HG02943 (cell line): ENCODE results near the gene CIC.
A peak's percentile ranks its signal among the peaks of the same experiment; 100 is the strongest.

ENCODE experiments used
- ATAC-seq: cut with Tn5 transposase; IDR thresholded peaks from one replicate; pipeline ENCODE4 v1.9.1; 2021; ENCODE audit warnings: mild to moderate bottlenecking, low read depth, moderate library complexity; ENCODE audit not compliant: unreplicated experiment

Gene CIC

DNA sequence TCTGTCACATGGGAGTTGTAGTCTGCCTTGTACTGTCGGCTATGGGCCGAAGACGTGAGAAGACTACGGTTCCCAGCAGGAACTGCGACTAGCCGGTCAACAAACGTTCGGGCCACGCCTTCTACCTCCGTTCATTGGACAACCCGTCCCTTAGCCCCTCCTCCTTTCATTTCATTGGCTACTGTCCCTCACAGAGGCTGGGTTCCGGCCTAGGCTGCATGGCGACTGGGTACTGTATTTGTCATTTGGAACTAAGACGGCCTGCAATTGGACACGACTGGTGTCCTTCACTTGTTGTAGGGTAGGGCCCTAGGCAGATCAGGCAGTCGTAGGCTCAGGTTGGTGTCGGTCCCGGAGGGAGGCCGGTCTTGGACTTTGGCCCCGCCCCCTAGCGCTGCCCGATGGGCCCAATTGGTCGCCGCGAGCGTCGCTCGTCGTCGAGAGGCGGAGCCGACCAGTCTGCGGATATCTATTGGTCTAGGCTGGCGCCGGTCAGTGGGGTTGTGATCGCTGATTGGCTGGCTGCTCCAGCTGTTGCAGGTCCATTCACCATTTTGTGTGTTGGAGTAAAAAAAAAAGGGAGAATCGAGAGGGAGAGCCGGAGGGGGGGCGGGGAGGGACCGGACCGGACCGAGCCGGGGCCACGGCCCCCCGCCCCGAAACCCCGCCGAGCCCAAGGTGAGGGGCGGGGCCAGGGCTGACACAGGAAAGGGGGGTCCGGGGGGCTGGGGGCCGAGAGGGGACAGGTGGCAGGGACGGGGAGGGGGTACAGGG is at the start of gene CIC:
Gene CIC (plus strand): TSS at position 549 of the 774 bp plus-strand sequence. CDS start 2,532 bp downstream, outside the sequence.
- ATAC-seq = peak; percentile 81

DNA sequence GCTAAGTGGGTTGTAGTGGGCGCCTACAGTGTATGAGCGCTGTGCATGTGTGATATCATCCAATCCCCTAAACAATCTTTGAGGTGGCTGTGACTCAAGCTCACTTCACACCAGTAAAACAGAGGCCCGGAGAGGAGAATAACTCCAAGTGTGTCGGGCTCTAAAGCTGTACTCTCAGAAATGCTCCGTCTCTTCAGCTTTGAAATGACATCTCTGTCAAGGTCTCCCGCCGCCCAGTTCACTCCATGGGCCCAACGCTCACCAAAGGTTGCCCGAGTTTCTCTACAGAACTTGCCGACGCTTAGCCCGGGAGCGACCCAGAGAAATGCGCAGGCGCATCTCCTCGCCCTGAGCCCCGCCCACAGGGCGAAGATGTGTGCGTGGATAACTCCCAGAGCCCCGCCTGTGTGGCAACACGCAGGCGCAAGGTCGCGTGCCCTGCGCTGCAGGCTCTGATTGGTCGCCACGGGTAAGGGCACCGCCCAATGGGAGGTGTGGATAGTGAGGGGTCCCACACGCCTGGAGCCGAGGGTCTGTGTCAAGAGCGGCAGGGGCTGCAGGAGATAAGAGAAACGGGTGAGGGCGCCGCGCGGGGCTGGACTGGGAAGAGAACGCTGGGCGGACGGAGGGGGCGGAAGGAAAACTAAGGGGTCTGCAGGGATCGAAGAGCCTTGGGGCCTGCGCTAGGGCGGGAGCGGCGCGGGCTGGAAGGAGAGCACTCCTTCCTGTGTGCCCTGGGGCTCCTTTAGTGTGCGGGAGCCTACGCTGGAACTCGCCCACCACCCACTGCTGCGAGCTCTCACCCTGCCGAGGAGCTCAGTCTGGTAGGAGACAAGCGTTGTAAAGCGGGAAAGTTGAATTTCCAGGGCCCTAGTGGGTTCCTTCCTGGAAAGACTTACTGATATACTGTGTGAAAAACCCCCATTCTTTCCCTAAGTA is 49.0 kb upstream of the CIC start, which contains the start of gene ZNF526:
Gene ZNF526 (plus strand): TSS at position 501 of the 939 bp plus-strand sequence. CDS start 4,092 bp downstream, outside the sequence.
- ATAC-seq = peak; percentile 56

DNA sequence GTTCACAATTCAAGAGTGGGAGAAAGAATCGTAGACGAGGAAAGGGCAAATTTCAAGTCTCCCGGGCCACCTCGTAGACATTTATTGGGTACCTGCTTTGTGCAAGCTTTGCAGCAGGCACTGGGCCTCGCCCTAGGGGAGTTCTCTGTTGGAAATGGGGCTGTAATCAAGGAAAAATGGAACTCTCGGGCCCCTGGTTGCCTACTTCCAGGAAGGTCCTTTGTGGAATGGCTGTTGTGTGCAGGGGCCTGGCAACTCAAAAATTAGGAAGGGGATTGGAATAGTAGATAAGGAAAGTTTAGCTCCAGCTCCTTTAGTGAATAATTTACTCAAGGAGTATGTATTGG is 48.3 kb upstream of the CIC start:
- no peak for ATAC-seq

DNA sequence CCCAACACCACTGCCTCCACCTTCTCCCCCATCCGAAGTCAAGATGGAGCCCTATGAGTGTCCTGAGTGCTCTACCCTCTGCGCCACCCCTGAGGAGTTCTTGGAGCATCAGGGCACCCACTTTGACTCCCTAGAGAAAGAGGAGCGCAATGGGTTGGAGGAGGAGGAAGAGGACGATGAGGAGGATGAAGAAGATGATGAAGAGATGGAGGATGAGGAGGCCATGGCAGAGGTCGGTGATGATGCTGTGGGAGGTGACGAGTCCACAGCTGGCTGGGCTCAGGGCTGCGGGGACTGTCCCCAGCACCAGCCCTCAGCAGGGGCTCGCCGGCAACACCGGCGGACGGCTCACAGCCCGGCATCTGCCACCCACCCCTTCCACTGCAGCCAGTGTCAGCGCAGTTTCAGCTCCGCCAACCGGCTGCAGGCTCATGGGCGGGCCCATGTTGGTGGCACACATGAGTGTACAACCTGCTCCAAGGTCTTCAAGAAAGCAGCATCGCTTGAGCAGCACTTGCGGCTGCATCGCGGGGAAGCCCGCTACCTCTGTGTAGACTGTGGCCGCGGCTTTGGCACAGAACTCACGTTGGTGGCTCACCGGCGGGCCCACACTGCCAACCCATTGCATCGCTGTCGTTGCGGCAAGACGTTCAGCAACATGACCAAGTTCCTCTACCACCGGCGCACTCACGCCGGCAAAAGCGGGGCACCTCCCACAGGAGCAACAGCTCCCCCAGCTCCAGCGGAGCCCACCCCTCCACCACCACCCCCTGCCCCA is 43.9 kb upstream of the CIC start:
- no peak for ATAC-seq

DNA sequence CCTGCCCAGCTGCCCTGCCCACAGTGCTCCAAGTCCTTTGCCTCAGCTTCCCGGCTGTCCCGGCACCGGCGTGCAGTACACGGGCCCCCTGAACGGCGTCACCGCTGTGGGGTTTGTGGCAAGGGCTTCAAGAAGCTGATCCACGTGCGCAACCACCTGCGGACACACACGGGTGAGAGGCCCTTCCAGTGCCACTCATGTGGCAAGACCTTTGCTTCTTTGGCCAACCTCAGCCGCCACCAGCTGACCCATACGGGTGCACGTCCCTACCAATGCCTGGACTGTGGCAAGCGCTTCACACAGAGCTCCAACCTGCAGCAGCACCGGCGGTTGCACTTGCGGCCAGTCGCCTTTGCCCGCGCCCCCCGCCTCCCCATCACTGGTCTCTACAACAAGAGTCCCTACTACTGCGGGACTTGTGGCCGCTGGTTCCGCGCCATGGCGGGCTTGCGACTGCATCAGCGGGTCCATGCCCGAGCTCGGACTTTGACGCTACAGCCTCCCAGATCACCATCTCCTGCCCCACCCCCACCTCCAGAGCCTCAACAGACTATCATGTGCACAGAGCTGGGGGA is 43.2 kb upstream of the CIC start:
- ATAC-seq = no peak

DNA sequence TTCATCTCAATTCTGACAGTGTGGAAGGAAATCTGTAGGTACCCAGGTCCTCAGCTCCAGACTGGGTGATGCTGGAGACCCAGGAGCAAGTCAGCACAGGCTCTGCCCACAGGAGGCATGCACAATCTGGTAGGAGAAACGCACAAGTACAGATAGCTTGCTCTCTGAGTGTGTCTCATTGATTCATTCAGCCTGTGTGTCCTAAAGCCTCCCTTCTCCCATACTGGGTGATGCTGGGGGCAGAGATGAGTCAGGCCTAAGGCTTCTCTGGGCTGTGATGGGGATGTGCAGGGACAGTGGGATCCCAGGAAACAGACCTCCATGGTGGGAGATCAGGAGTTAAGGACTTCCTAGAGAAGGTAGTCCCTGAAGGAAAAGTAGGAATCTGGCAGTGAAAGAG is 42.2 kb upstream of the CIC start:
- ATAC-seq = no peak

DNA sequence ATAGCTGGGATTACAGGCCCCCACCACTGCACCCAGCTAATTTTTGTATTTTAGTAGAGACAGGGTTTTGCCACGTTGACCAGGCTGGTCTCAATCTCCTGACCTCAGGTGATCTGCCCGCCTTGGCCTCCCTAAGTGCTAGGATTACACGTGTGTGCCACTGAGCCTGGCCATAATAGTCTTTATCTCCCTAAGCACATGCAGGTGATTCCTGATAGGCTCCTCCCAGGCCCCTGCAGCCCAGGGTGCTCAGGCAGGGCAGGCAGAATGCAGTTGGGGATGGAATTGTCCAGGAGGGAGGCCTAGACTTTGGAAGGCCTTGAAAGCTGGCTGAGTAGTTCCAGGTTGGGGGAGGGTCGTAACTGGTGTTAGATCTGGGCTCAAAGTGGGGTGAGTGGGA is 40.4 kb upstream of the CIC start:
- no peak for ATAC-seq

DNA sequence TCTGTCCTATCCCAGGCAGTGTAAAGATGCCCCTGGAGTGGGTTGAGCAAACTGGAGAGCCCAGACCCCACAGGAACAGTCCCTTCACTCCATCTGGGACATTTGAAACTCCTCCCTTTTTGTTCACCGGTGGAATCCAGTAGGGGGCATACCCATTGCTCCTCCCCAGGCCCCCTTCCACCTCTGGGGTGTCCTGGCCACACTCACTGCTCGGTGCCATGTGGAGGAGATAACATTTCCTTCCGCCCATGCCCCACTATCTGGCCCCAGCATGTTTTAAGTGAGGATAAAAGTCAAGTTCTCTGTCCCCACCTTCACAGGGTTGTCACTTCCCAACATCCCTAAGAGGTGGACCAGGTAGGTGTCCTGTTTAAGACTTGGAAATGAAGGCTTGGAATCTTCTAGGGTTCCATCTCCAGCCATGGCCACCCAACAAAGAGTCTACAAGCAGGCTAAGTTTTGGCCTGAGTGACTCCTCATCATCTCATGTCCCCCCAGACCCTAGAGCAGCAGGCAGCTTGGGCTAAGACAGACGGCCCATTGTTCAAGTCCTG is 39.7 kb upstream of the CIC start:
- ATAC-seq = no peak

DNA sequence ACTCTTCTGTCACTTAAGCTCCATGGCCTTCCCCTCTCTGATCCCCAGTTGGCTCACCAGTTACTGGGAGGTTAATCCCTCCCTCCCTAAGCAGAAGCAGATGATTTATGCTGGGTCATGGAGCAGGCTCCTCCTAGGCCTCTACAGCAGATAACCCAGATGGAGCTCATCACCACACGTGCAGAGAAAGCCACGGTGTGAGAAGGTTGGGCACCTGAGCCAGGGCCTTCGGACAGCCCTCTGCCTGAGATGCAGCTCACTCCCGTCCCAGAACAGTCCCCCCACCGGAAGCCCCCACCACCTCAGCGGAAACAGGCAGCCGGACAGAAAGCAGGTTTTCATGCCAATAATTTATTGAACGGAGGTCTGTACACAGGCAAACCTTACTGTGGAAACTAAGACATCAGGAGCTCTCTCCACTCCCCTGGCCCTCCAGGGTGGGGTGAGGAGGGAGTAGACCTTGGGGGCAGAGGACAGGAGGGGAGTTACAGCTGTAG is 39.1 kb upstream of the CIC start:
- no peak for ATAC-seq

DNA sequence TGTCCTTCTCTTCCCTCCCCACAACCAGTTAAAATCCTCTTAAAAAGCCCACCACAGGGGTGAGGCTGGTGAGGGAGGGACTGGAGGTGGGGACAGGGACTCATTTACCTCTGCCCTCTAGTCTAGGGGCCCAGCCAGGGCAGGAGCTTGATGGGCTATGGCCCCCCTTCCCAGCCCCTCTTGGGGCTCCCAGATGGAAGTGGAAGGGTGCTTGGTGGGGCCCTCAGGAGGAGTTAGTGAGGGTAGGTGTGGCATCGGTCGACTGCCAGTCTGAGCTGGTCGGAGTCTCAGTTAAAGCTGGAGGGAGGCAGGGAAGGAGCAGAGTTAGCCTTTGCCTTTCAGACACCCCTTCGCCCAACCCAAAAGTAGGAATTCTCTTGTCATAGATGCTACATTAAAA is 38.5 kb upstream of the CIC start:
- ATAC-seq = no peak

DNA sequence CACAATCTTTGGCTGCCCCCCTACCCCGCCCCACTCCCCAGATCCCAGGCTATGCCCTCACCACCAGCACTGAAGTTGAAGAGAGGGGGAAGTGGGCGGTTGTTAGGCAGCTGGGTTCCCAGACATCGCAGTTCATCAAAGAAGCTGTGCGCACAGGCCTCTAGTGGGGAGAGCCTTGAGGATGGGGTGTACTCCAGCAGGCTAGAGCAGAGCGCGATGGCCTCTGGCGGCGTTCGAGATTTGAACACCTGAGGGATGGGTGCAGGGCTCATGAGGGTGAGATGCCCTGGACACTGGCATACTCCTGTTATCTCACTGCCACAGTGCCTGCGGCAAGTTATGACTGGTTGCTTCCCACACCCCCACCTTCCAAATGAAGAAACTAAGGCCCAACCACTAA is 36.6 kb upstream of the CIC start:
- no peak for ATAC-seq

DNA sequence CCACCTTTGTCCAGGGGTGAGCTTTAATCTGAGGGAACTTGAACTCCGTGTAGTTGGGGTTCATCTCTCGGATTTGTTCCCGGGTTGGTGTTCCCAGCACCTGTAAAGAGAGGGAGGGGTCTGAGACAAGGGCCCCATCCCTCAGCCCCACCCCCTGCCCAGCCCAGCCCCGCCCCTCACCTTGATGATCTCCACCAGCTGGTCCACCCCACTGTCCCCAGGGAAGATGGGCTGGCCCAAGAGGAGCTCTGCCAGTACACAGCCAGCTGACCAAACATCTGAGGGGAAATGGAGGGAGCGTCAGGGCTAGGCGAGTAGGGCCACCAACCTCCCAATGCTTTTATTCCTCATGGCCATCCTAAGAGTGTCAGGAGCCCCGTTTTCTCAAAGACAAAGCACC is 35.9 kb upstream of the CIC start:
- no peak for ATAC-seq

DNA sequence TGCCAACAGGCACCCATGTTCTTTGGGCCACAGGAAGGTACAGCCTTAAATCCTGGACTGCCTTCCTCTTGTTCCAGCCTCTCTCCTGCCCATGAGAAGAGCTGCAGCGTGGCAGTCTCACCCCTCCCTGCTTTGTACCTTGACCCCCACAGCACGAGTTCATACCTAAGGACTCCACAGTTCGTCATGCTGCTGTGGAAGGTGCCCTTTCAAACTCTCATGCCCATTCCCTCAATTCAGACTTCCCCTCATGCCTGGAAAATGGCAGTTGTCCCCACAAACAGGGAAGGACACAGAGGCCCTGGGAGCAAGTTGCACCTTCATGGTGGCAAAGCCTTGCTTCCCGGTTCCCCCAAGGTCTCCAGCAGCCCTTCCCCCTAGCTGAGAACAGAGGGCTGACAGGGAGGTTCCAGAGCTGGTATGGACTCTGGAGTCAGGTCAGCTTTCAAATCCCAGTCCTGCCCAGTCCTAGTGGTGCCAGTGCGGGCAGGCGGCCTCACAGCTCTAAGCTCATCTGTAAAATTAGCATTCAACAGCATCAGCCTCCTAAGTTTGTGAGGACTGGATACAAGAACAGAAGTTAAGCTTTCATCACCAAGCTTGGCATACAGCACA is 35.3 kb upstream of the CIC start:
- no peak for ATAC-seq

DNA sequence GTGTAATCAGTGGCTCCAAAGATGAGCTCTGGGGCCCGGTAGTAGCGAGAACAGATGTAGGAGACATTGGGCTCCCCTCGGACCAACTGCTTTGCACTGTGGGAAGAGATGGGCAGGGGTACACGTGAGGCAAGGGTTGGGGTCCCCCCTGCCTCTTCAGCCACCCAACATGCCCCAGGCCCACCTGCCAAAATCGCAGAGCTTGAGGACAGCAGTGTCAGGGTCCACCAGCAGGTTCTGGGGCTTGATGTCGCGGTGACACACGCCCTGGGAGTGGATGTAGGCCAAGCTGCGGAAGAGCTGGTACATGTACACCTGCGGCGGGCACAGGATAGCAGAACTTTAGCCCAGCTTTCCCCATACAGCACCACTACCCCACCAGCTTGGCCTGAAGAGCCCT is 34.7 kb upstream of the CIC start:
- no peak for ATAC-seq

DNA sequence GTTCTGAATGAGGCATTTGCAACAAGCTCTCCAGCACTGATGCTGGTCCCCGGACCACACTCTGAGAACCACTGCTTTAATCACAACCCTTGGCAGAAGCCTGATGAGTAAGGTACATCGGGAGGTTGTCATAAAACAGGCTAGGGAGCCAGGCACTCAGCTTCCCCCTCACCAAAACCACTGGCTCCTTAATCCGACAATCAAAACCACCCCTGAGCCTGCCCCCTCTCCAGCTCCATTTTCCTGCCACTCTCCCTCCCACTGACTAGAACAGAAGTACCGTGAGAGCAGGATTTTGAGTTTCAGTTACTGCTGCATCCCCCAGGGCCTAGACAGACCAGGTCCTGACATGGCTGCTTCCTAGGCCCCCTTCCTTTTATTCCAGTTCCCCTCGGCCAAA is 33.9 kb upstream of the CIC start:
- no peak for ATAC-seq

DNA sequence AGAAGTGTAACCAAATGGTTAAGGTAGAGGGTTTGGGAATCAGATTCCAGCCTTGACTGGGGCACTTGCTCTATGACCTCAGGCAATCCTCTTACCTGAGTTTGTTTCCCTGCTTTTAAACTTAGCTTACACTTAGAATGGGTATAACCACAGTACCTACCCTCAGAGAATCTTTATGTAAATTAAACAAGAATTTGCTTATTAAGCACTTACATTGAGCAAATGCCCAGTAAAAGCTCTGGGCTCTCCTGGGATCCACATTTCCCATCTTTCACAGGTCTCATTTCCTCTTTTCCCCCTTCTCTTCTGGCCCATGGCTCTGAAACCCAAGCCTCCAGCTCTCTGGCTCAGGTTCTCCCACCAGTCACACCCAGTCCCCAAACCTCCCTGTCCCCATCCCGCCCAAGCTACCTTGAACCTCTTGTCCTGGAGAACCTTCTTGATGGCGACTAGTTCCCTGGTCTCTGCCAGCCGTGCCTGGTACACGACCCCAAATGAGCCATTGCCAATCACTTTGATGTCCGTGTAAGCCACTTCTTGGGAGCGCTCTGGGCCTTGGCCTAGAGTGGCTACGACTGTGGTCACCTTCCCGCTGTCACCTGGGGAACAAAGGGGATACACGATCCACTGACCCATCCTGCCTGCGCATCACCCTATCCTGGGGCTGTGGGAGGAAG is 29.4 kb upstream of the CIC start:
- ATAC-seq = no peak

DNA sequence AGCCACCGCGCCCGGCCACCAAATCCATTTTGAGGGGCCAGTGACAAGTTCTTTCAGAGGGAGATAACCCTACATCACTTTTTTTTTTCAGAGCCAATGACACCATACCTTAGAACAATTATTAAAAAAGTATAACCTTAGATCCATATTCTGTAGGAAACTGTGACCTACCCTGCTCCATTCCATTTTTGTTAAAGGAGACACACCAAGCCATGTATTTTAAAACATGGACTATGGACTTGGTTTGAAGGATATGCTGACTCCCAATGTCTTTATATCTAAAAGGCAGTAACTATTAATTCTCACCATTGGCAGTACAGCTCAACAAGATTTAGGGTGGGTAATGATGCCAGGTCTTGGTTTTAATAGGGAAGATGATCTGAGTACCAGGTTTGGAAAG is 27.8 kb upstream of the CIC start:
- ATAC-seq = no peak

DNA sequence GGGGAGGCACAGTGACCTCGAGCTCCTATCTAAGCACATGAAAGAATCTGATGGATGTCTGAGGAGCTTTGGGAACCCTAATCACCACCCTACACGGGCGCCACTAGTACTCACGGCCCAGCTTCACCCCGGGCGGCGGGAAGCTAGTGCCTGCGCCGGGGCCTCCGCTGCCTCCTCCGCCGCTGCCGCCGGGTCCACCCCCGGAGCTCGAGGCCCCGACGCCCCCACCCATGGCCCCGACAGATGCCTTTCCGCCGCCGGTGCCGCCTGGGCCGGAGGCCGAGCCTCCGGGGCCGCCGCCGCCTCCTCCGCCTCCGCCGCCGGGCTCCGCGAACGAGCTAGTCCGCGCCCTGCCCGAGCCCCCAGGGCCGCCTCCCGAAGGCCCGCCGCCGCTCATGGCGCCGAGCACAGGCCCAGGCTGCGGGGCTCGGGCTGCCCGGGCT is 27.0 kb upstream of the CIC start:
- ATAC-seq = no peak
